ENCODE measurements around the gene C5orf47. TPM values are rescaled to one million over a fixed set of nuclear protein-coding genes. Genes with fewer than 3 reads are reported as not detected.

The C5orf47 gene
- total RNA-seq, 1 experiment from 2014 or later = not detected

- Histone ChIP-seq H2AFZ (ENCODE audit: low read depth, low read length, poor library complexity, severe bottlenecking) (no peak overlapping the region), H4K20me1 (ENCODE audit: insufficient read depth) (no peaks in the 10 kb centered on the region), H3K4me2 (ENCODE audit: low read length) (no peak overlapping the region), H3K4me1 (ENCODE audit: control insufficient read depth in 1 of 2, insufficient read depth in 2 of 2, low read length in 2 of 2) (no peaks in the 10 kb centered on the region), H3K9me2 (ENCODE audit: insufficient read depth) (no peaks in the 10 kb centered on the region), H3K79me2 (ENCODE audit: insufficient read depth, low read length) (no peaks in the 10 kb centered on the region), H3K27ac (ENCODE audit: low read depth, low read length) (no peak overlapping the region), H3K4me3 (replicated peaks in 1 of 2; ENCODE audit: low read depth in 1 of 2, low read length in 2 of 2) (no peak overlapping the region), H3K9ac (ENCODE audit: low read length) (no peak overlapping the region), H3K27me3 (ENCODE audit: insufficient read depth, low read length) (peaks cover 14% of the 10 kb centered on the region), H3K9me3 (ENCODE audit: control insufficient read depth in 1 of 2, insufficient read depth in 1 of 2, low read depth in 1 of 2, low read length in 2 of 2) (no peaks in the 10 kb centered on the region), H3K36me3 (ENCODE audit: control insufficient read depth in 1 of 2, insufficient read depth in 2 of 2, low read length in 2 of 2) (no peaks in the 10 kb centered on the region)
- no TSS peak for BruUV-seq (replicated peaks)
- no peak for DNase-seq (ENCODE audit: low read depth, low spot score)
- intact Hi-C loops (cut with micrococcal nuclease) = no loop called here
- ChIA-PET POLR2A (no interaction called here), RAD21 (ENCODE audit: low non-redundant PET in 1 of 2, low total read pairs in 2 of 2, uncharacterized antibody in 2 of 2, unreplicated experiment in 2 of 2) (no interaction called here), CTCF (interaction anchor here (2.3 kb wide), 1 partner anchor 301 kb away, joined by 7 read pairs; no protein-coding TSS in a partner anchor)
- ATAC-seq = no peak
- TF ChIP-seq SRF (IDR thresholded peaks at IDR 0.05; ENCODE audit: low read depth) = no peak
- no peak for TF ChIP-seq CBX3 (IDR thresholded peaks at IDR 0.05; ENCODE audit: low read depth)
- no peak for TF ChIP-seq POLR2AphosphoS5 (IDR thresholded peaks at IDR 0.05; ENCODE audit: low read depth, low read length)
- no peak for TF ChIP-seq ELF1 (IDR thresholded peaks at IDR 0.05; ENCODE audit: borderline replicate concordance, low read depth)
- TF ChIP-seq FOSL1 (IDR thresholded peaks at IDR 0.05; ENCODE audit: low read depth) = no peak
- no peak for TF ChIP-seq CEBPB (IDR thresholded peaks at IDR 0.05; ENCODE audit: low read depth)
- TF ChIP-seq YY1 (IDR thresholded peaks at IDR 0.05; ENCODE audit: extremely low read depth, insufficient replicate concordance, low read depth, low read length) = no peak
- no peak for TF ChIP-seq ZFX (IDR thresholded peaks at IDR 0.05)
- no peak for TF ChIP-seq CTCF (IDR thresholded peaks at IDR 0.05 in 2 of 3, conservative IDR thresholded peaks at IDR 0.05 in 1 of 3; ENCODE audit: borderline replicate concordance in 1 of 3, insufficient read depth in 1 of 3, low read depth in 2 of 3, low read length in 2 of 3)
- TF ChIP-seq EZH2phosphoT487 (IDR thresholded peaks at IDR 0.05; ENCODE audit: borderline replicate concordance) = no peak
- no peak for TF ChIP-seq POLR2A (IDR thresholded peaks at IDR 0.05; ENCODE audit: borderline replicate concordance, extremely low read depth, insufficient read depth, insufficient read length)
- TF ChIP-seq JUND (IDR thresholded peaks at IDR 0.05) = no peak
Observed at GRCh38 chr5:174010365-174010764, 21.4 kb downstream of the C5orf47 start.

Measured in HCT116 (cell line).